Kidney tubule cell (primary cell): ENCODE results near the gene C16orf78.

Experiments used
- DNase-seq: peaks from one replicate; pipeline ENCODE4 v3.0.0-alpha.2; 2018; ENCODE audit warnings: low spot score

C16orf78 gene

GRCh38 chr16:49431591-49432290 is 58.1 kb downstream of the C16orf78 start:
- no peak for DNase-seq

DNA sequence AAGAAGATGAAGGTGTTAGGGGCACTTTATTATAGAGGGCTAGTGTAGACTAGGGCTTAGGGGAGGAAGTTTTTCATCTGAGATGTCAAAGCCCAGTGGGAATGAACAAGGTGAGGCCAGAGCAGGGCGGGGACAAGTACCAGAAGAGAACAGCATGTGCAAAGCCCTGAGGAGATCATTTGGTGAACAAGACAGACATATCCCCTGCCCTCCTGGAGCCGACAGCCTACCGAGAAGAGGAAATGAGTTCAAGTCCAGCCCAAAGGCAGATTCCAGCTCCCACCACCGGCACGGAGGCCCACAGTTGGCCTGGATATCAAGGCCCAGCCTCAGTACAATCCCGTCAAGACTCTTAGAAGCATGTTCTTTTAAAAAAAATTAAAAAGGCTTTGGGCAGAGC is 61.1 kb downstream of the C16orf78 start:
- no peak for DNase-seq

- no peak for DNase-seq
Measured at GRCh38 chr16:49436181-49436580, 62.6 kb downstream of the C16orf78 start.

- DNase-seq, result no peak
Measured at GRCh38 chr16:49437344-49437743, 63.7 kb downstream of the C16orf78 start.

GRCh38 chr16:49439050-49439449 is 65.4 kb downstream of the C16orf78 start:
- no peak for DNase-seq

GRCh38 chr16:49439676-49440075 is 66.1 kb downstream of the C16orf78 start:
- DNase-seq, result no peak

DNA sequence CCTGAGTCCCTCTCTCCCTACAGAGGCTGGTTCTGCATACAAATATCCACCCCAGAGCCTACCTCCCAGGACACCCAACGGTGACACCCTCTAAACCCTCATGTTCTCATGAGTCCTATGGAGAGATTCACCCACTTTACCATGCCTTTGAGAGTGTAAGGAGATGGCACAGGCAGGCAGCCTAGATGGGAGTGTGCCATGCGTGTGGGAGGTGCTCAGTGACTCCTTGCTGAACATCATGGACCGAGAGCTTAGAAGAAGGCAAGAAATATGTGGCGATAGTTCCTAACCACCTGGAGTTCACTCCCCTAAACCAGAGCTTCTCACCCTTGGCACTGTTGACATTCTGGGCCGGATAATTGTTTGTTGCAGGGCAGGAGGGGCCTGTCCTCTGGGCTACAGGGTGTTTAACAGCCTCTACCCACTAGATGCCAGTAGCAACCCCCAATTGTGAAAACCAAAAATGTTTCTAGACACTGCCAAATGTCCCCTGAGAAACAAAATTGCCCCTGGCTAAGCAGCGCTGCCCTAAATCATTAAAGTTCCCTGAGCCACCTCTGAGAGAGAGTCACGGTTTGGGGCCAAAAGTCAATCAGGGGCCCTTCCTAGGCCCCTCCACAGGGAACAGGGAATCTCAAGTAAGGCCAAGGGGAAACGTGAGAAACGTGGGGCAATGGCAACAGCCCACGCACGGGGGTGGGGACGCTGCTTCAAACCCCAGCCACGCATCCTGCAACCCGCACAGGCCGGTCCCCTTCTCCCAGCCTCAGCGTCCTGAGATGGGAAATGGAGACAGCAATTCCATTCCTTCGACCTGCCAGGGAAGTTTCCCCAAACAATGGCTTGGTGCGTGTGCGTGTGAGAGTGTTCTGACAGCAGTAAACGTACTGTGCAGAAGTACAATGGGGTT is 66.8 kb downstream of the C16orf78 start:
- DNase-seq, result no peak

GRCh38 chr16:49441366-49441780 is 67.8 kb downstream of the C16orf78 start:
- peak; percentile 15 for DNase-seq

DNA sequence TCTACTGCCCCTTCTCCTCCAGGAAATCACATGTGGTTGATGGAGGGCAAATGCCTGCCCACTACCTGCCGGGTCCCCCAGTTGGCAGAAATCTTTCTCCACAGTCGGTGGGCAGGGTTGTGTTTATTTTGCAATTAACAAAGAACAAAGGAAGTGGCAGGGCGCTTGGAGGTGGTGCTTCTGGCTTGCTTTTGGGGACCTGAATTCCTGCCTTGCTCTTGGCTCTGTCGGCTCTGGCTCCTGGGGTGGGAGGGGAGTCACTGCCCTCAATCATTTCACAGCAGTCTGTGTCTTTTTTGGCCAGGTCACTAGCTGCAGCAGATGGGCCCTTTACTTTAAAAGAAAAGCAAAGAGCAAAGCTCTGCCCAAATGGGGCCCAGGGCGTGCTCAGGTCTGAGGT is 69.2 kb downstream of the C16orf78 start:
- no peak for DNase-seq

GRCh38 chr16:49443576-49443975 is 70.0 kb downstream of the C16orf78 start:
- DNase-seq, result no peak

GRCh38 chr16:49446805-49447204 is 73.2 kb downstream of the C16orf78 start:
- DNase-seq, result no peak
